Measurements from ENCODE around the gene VTI1A. TPM values are rescaled to one million over a fixed set of nuclear protein-coding genes. Genes with fewer than 3 reads are reported as not detected.
A peak's percentile ranks its signal among the peaks of the same experiment; 100 is the strongest.

Gene VTI1A
- total and polyA plus RNA-seq, 7 experiments from 2014 or later: 21.7 to 56.8 (median 40.8) TPM

- peaks cover 0 to 33% (median 23%) of the 10 kb centered on the region in 5 donors for H3K36me3 Mint-ChIP-seq
- Histone ChIP-seq H3K9me3 (ENCODE audit: control insufficient read depth in 2 of 3, low read length in 3 of 3) (no peaks in the 10 kb centered on the region), H3K27ac (ENCODE audit: low read depth, low read length) (no peak overlapping the region), H3K4me1 (ENCODE audit: control insufficient read depth in 2 of 2, insufficient read depth in 2 of 2, low read length in 2 of 2) (no peaks in the 10 kb centered on the region), H3K4me3 (ENCODE audit: low read length) (no peak overlapping the region), H3K27me3 (ENCODE audit: control insufficient read depth in 2 of 2, insufficient read depth in 2 of 2, low read length in 2 of 2) (no peaks in the 10 kb centered on the region), H3K36me3 (ENCODE audit: control insufficient read depth in 2 of 3, insufficient read depth in 3 of 3, low read length in 3 of 3) (no peaks in the 10 kb centered on the region)
- no peaks in the 10 kb centered on the region for H3K27me3 Mint-ChIP-seq
- DNase-seq (no peak), ATAC-seq (no peak)
- ChIA-PET POLR2A (no interaction called here), CTCF (no interaction called here)
- no peak overlapping the region for H3K4me3 Mint-ChIP-seq
- peaks cover 0 to 1% (median 0%) of the 10 kb centered on the region in 11 donors for H3K9me3 Mint-ChIP-seq
- H3K4me1 Mint-ChIP-seq: peaks cover 0 to 1% (median 0%) of the 10 kb centered on the region in 7 donors
- no peak overlapping the region for H3K27ac Mint-ChIP-seq
- intact Hi-C loops (cut with micrococcal nuclease): no loop called here
Measured at GRCh38 chr10:112805254-112805590, 358.2 kb downstream of the VTI1A start.

GRCh38 chr10:112805701-112806100, 358.7 kb downstream of the VTI1A start:
- Histone ChIP-seq H3K27me3 (ENCODE audit: control insufficient read depth in 2 of 2, insufficient read depth in 2 of 2, low read length in 2 of 2) (no peaks in the 10 kb centered on the region), H3K27ac (ENCODE audit: low read depth, low read length) (no peak overlapping the region), H3K4me1 (ENCODE audit: control insufficient read depth in 2 of 2, insufficient read depth in 2 of 2, low read length in 2 of 2) (no peaks in the 10 kb centered on the region), H3K4me3 (ENCODE audit: low read length) (no peak overlapping the region), H3K9me3 (ENCODE audit: control insufficient read depth in 2 of 3, low read length in 3 of 3) (no peaks in the 10 kb centered on the region), H3K36me3 (ENCODE audit: control insufficient read depth in 2 of 3, insufficient read depth in 3 of 3, low read length in 3 of 3) (no peaks in the 10 kb centered on the region)
- Mint-ChIP-seq H3K9me3 (peaks cover 0 to 1% (median 0%) of the 10 kb centered on the region in 11 donors), H3K27me3 (no peaks in the 10 kb centered on the region), H3K36me3 (peaks cover 0 to 38% (median 28%) of the 10 kb centered on the region in 5 donors), H3K27ac (no peak overlapping the region), H3K4me3 (no peak overlapping the region), H3K4me1 (no peaks in the 10 kb centered on the region)
- ChIA-PET POLR2A (no interaction called here), CTCF (no interaction called here)
- DNase-seq: no peak
- ATAC-seq: no peak
- intact Hi-C loops (cut with micrococcal nuclease): no loop called here

GRCh38 chr10:112807013-112807412, 360.0 kb downstream of the VTI1A start:
- no peaks in the 10 kb centered on the region for H3K27me3 ChIP-seq (ENCODE audit: control insufficient read depth in 2 of 2, insufficient read depth in 2 of 2, low read length in 2 of 2)
- intact Hi-C loops (cut with micrococcal nuclease): no loop called here
- POLR2A ChIA-PET: no interaction called here
- no peak overlapping the region for H3K27ac ChIP-seq (ENCODE audit: low read depth, low read length)
- Mint-ChIP-seq H3K9me3 (peaks cover 0 to 1% (median 0%) of the 10 kb centered on the region in 11 donors), H3K36me3 (peaks cover 0 to 46% (median 22%) of the 10 kb centered on the region in 5 donors), H3K27me3 (no peaks in the 10 kb centered on the region), H3K4me1 (no peaks in the 10 kb centered on the region), H3K27ac (no peak overlapping the region), H3K4me3 (no peak overlapping the region)
- CTCF ChIA-PET: no interaction called here
- no peak overlapping the region for H3K4me3 ChIP-seq (ENCODE audit: low read length)
- DNase-seq: no peak
- no peak for ATAC-seq
- no peaks in the 10 kb centered on the region for H3K4me1 ChIP-seq (ENCODE audit: control insufficient read depth in 2 of 2, insufficient read depth in 2 of 2, low read length in 2 of 2)
- H3K36me3 ChIP-seq (ENCODE audit: control insufficient read depth in 2 of 3, insufficient read depth in 3 of 3, low read length in 3 of 3): no peaks in the 10 kb centered on the region
- no peaks in the 10 kb centered on the region for H3K9me3 ChIP-seq (ENCODE audit: control insufficient read depth in 2 of 3, low read length in 3 of 3)

- POLR2A ChIA-PET: no interaction called here
- no peaks in the 10 kb centered on the region for H3K4me1 ChIP-seq (ENCODE audit: control insufficient read depth in 2 of 2, insufficient read depth in 2 of 2, low read length in 2 of 2)
- peaks cover 0 to 52% (median 22%) of the 10 kb centered on the region in 5 donors for H3K36me3 Mint-ChIP-seq
- H3K36me3 ChIP-seq (ENCODE audit: control insufficient read depth in 2 of 3, insufficient read depth in 3 of 3, low read length in 3 of 3): no peaks in the 10 kb centered on the region
- H3K4me3 Mint-ChIP-seq: no peak overlapping the region
- H3K27ac ChIP-seq (ENCODE audit: low read depth, low read length): no peak overlapping the region
- H3K4me3 ChIP-seq (ENCODE audit: low read length): no peak overlapping the region
- CTCF ChIA-PET: no interaction called here
- no peaks in the 10 kb centered on the region for H3K27me3 Mint-ChIP-seq
- H3K4me1 Mint-ChIP-seq: peaks cover 0 to 21% (median 0%) of the 10 kb centered on the region in 7 donors
- intact Hi-C loops (cut with micrococcal nuclease): no loop called here
- no peaks in the 10 kb centered on the region for H3K9me3 ChIP-seq (ENCODE audit: control insufficient read depth in 2 of 3, low read length in 3 of 3)
- peaks cover 0 to 1% (median 0%) of the 10 kb centered on the region in 11 donors for H3K9me3 Mint-ChIP-seq
- DNase-seq (no peak), ATAC-seq (no peak)
- H3K27ac Mint-ChIP-seq: no peak overlapping the region
- H3K27me3 ChIP-seq (ENCODE audit: control insufficient read depth in 2 of 2, insufficient read depth in 2 of 2, low read length in 2 of 2): no peaks in the 10 kb centered on the region
Measured at GRCh38 chr10:112809736-112810135, 362.7 kb downstream of the VTI1A start.

- no peaks in the 10 kb centered on the region for H3K27me3 Mint-ChIP-seq
- peaks cover 0 to 1% (median 0%) of the 10 kb centered on the region in 11 donors for H3K9me3 Mint-ChIP-seq
- ChIA-PET CTCF (no interaction called here), POLR2A (interaction anchor here (0.6 kb wide), 1 partner anchor 8 kb away, joined by 3 read pairs; no protein-coding TSS in a partner anchor)
- no peaks in the 10 kb centered on the region for H3K9me3 ChIP-seq (ENCODE audit: control insufficient read depth in 2 of 3, low read length in 3 of 3)
- intact Hi-C loops (cut with micrococcal nuclease): no loop called here
- no peak overlapping the region for H3K4me3 ChIP-seq (ENCODE audit: low read length)
- peaks cover 0 to 29% (median 0%) of the 10 kb centered on the region in 7 donors for H3K4me1 Mint-ChIP-seq
- DNase-seq: no peak
- H3K36me3 ChIP-seq (ENCODE audit: control insufficient read depth in 2 of 3, insufficient read depth in 3 of 3, low read length in 3 of 3): peaks cover 0 to 3% (median 0%) of the 10 kb centered on the region in 3 experiments
- no peak overlapping the region for H3K4me3 Mint-ChIP-seq
- peaks cover 1 to 61% (median 29%) of the 10 kb centered on the region in 5 donors for H3K36me3 Mint-ChIP-seq
- no peaks in the 10 kb centered on the region for H3K4me1 ChIP-seq (ENCODE audit: control insufficient read depth in 2 of 2, insufficient read depth in 2 of 2, low read length in 2 of 2)
- no peaks in the 10 kb centered on the region for H3K27me3 ChIP-seq (ENCODE audit: control insufficient read depth in 2 of 2, insufficient read depth in 2 of 2, low read length in 2 of 2)
- no peak for ATAC-seq
- no peak overlapping the region for H3K27ac Mint-ChIP-seq
- H3K27ac ChIP-seq (ENCODE audit: low read depth, low read length): no peak overlapping the region
Measured at GRCh38 chr10:112810711-112811151, 363.7 kb downstream of the VTI1A start.

GRCh38 chr10:112811741-112812551, 364.9 kb downstream of the VTI1A start:
- ChIA-PET POLR2A (no interaction called here), CTCF (interaction anchor here (1.4 kb wide), 1 partner anchor 11 kb away, joined by 3 read pairs; no protein-coding TSS in a partner anchor)
- Histone ChIP-seq H3K4me3 (ENCODE audit: low read length) (no peak overlapping the region), H3K9me3 (ENCODE audit: control insufficient read depth in 2 of 3, low read length in 3 of 3) (no peaks in the 10 kb centered on the region), H3K4me1 (ENCODE audit: control insufficient read depth in 2 of 2, insufficient read depth in 2 of 2, low read length in 2 of 2) (no peaks in the 10 kb centered on the region), H3K27ac (ENCODE audit: low read depth, low read length) (no peak overlapping the region), H3K36me3 (ENCODE audit: control insufficient read depth in 2 of 3, insufficient read depth in 3 of 3, low read length in 3 of 3) (peaks cover 0 to 3% (median 0%) of the 10 kb centered on the region in 3 experiments), H3K27me3 (ENCODE audit: control insufficient read depth in 2 of 2, insufficient read depth in 2 of 2, low read length in 2 of 2) (no peaks in the 10 kb centered on the region)
- Mint-ChIP-seq H3K9me3 (peaks cover 0 to 1% (median 0%) of the 10 kb centered on the region in 11 donors), H3K4me1 (peaks cover 0 to 34% (median 0%) of the 10 kb centered on the region in 7 donors), H3K4me3 (no peak overlapping the region), H3K27ac (peak overlapping the region in 1 of 9 donors; percentile 49), H3K27me3 (no peaks in the 10 kb centered on the region), H3K36me3 (peaks cover 1 to 67% (median 39%) of the 10 kb centered on the region in 5 donors)
- intact Hi-C loops (cut with micrococcal nuclease): no loop called here
- no peak for DNase-seq
- no peak for ATAC-seq
